NOMO-1 treated with DMSO at 0.1 percent for 48 hours (cell line): Measurements from ENCODE around the gene DDAH2.
A peak's percentile ranks its signal among the peaks of the same experiment; 100 is the strongest.

Source experiments
- DNase-seq: peaks from one replicate; lab custom pipeline; 2025; ENCODE audit not compliant: unreplicated experiment; lab: John Stamatoyannopoulos, UW

Gene DDAH2

GRCh38 chr6:31691564-31692108 lies 37.5 kb downstream of the DDAH2 start:
- DNase-seq, result no peak

GRCh38 chr6:31691078-31691463 lies 38.0 kb downstream of the DDAH2 start:
- no peak for DNase-seq

DNA sequence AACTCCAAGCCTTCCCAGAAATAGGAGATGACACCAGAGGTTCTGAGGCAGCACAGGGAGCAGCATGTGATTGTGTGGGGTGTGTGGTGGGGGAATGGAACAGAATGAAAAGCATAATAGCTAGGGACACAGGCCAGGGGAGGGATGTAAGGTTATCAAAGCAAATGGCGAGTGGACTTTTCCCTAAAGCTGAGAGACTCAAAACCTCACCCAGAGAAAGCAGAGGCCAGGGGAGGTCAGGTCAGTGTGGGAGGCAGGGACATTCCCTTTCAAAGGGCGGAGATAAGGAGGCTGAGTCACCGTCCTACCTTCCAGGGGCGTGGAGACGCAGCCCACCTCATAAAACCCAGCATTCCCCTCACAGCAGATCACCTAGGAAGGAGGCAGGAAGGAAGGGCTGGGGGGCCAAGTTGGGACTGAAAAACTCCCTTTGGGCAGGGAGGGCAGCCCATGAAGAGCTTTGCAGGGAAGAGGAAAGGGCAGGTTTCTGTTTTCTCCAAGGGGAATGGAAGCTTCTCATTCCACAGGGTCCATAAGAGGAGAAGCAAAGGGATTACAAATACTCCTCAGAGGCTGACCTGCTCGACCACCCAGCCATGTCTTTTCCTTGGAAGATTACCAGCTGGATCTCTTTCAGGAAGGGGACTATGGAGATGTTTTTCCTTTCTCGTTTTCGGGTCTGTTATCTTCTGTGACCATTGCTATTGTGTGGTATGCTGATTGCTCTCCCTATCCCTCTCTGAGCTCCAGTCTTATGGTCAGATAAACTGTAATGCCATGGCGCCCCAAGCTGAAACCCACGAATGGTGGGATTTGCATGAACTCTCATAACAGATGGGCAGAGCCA lies 38.6 kb downstream of the DDAH2 start:
- DNase-seq, result no peak

GRCh38 chr6:31689249-31690110 lies 39.6 kb downstream of the DDAH2 start:
- no peak for DNase-seq

- no peak for DNase-seq
These were observed 41.0 kb downstream of the DDAH2 start for GRCh38 chr6:31687860-31688693.

DNA sequence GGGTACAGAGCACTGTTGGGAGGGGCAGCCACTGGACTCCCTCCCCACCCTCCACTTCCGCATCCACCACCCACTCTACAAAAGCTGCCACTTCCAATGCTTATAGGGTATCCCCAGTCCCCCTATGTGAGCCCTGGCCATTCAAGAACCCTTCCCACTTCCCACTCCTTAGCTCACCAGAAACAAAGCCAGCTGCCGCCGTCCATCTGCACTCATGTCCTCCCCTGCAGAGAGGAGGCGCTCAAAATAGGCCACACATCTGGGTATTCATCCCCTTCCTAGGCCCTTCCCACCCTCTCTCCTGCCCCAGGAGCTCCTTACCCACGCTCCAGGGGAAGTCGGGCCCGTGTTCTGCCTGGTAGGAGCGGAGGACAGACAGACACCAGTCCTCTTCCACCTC lies 41.8 kb downstream of the DDAH2 start:
- DNase-seq, result no peak

DNA sequence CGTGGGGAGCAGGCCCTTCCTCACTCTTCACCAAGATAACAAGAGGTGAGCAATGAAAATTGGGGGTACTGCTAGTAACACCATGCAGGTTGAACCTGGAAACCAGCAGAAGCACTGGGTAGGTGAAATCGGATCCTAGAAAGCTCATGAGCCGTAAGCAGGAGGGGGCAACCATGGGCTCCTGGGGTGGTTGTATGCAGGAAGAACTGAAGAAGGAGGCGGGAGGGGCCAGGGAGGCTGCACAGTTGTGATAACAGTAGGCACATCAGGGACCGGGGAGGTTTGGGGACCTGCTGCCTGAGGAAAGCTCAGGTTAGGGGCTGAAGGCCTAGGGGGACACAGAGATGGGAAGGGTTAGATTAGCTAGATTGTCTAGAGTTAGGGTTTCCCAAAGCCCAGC lies 42.6 kb downstream of the DDAH2 start:
- DNase-seq, result no peak

DNA sequence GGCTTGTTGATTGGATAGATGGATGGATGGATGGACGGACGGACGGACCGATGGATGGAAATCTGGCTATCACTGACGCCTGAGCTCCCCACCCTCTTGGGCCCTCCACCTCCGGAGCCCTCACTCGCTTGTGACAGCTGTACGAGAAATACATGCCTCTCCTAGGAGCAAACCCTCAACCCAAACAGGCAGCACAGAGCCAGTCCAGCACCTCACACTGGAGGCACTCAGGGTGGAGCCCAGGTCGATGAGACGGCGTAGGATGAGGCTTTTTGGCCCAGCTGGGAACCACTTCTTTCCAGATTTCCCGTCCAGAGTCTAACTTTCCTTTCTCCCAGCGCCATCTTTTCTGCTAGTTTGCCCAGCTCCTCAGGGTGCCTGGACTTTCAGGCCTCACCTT lies 45.5 kb downstream of the DDAH2 start:
- DNase-seq, result no peak

DNA sequence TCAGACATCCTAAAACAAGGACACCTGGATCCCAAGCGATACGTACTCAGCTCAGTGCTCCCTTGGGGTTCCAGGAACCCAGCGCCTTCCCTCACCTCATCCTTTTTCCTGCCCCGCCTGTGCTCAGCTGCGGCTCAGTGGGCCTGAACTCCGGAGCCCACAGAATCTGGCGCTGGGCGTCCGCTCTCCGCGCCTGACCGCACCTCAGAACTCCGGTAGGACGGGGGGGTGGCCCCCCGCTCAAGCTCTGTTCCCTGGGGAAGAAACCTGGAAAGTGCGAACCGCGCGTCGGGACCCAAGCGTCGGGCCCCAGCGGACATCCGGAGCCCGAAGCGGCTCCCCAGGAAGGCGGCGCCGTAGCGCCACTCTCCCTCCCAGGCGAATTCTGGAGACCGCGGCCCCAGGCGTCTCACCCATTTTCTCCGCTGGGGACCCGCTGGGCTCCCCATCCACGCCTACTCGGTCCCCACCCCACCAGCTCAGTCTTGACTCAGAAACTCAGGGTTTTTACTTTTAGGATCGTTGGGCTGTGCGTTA lies 47.9 kb downstream of the DDAH2 start:
- no peak for DNase-seq

- peak; percentile 72 for DNase-seq
These were observed 48.6 kb downstream of the DDAH2 start, which contains the start of gene LY6G5C for GRCh38 chr6:31680226-31681134. LY6G5C (minus strand) TSS chr6:31681067; CDS start chr6:31680373, 694 bp downstream.

DNA sequence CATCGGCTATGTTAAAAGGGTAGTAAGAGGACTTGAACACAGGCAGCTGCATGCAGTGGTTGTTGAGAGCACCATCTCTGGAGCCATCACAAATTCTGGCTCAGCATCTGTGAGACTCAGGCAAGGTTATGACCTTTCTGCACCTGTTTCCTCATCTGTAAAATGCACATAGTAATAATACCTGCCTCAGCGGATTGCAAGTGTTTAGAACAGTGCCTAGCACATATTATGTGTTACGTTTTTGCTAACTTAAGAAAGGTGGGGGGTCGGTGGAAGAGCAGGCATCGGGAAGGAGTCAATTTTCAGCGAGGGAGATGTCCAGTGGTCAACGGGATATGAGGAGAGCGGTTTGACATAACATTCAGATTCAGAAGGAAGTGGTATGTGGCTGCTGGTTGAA lies 51.1 kb downstream of the DDAH2 start:
- no peak for DNase-seq
